ENCODE measurements around the gene MAPK11. TPM values are rescaled to one million over a fixed set of nuclear protein-coding genes. Genes with fewer than 3 reads are reported as not detected.
A peak's percentile ranks its signal among the peaks of the same experiment; 100 is the strongest.

MAPK11 gene
- total RNA-seq, 1 experiment from 2014 or later: 5.5 TPM

- CTCF ChIA-PET: interaction anchor here (0.7 kb wide), 1 partner anchor 90 kb away, joined by 3 read pairs; no protein-coding TSS in a partner anchor
- H2AFZ ChIP-seq: no peak overlapping the region
- no peak overlapping the region for H3K27ac ChIP-seq
- H3K79me2 ChIP-seq (ENCODE audit: low read depth): peaks cover 79% of the 10 kb centered on the region
- no TSS peak for BruUV-seq (replicated peaks)
- peaks cover 29% of the 10 kb centered on the region; the same call in 1 of the 2 replicates for H3F3A ChIP-seq (ENCODE audit: insufficient read depth, low read depth)
- H3K4me2 ChIP-seq: no peak overlapping the region
- POLR2A ChIA-PET (ENCODE audit: unreplicated experiment): no interaction called here
- peaks cover 71% of the 10 kb centered on the region for H4K20me1 ChIP-seq (ENCODE audit: insufficient read depth)
- peaks cover 20% of the 10 kb centered on the region for H3K4me1 ChIP-seq (replicated peaks; ENCODE audit: insufficient read depth)
- H3K27me3 ChIP-seq (ENCODE audit: insufficient read depth, low read depth): no peaks in the 10 kb centered on the region
- no peaks in the 10 kb centered on the region for H3K9me3 ChIP-seq (ENCODE audit: insufficient read depth, low read depth)
- intact Hi-C loops (cut with micrococcal nuclease; ENCODE audit: unreplicated experiment): no loop called here
- H3K9me2 ChIP-seq (ENCODE audit: insufficient read depth): no peaks in the 10 kb centered on the region
- DNase-seq: no peak
- no peak for TF ChIP-seq CTCF (conservative IDR thresholded peaks at IDR 0.05)
- no peak for TF ChIP-seq EZH2 (IDR thresholded peaks at IDR 0.05; ENCODE audit: low read depth)
- H3K4me3 ChIP-seq: no peak overlapping the region
- no peaks in the 10 kb centered on the region for H3K36me3 ChIP-seq (ENCODE audit: low read depth)
Observed at GRCh38 chr22:50238755-50239154, 31.4 kb downstream of the MAPK11 start.

DNA sequence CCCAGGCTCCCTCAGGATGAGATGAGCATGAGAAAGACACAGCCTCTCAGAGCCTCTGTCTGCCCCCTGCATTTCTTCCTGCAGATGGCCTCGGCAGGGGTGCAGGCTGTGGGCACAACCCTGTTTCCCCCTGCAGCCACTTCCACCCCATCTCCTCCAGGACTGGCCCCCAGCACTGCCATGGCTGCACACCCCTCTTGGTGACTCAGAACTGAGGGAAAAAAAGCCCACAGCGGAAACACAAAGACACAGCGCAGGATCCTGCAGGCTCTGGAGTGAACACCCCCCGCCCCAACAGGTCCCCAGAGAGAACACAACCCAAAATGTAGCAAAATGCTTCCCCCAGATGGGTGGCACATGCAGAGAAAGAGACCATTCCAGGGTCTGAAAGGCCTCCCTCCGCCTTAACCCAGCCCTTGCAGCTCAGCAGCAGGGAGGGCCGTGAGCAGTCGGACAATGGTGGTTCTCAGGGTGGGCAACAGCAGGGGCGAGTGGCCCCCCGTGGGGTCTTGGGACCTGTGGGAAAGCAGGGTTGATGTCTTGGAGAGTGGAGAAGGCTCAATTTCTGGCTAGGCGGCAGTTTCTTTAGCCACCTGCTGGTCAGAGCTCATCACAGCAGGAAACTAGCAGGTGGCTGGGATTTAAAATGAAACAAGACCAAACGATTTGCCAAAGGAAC is 33.3 kb downstream of the MAPK11 start:
- H3K27ac ChIP-seq: no peak overlapping the region
- peaks cover 6% of the 10 kb centered on the region for H3K4me1 ChIP-seq (replicated peaks; ENCODE audit: insufficient read depth)
- no peak for DNase-seq
- H2AFZ ChIP-seq: no peak overlapping the region
- no TSS peak for BruUV-seq (replicated peaks)
- no peak overlapping the region for H3K4me3 ChIP-seq
- intact Hi-C loops (cut with micrococcal nuclease; ENCODE audit: unreplicated experiment): no loop called here
- CTCF ChIA-PET: no interaction called here
- TF ChIP-seq CTCF (conservative IDR thresholded peaks at IDR 0.05) (peak; percentile 82), EZH2 (IDR thresholded peaks at IDR 0.05; ENCODE audit: low read depth) (no peak)
- H4K20me1 ChIP-seq (ENCODE audit: insufficient read depth): peaks cover 63% of the 10 kb centered on the region
- peaks cover 65% of the 10 kb centered on the region for H3K79me2 ChIP-seq (ENCODE audit: low read depth)
- H3K36me3 ChIP-seq (ENCODE audit: low read depth): no peaks in the 10 kb centered on the region
- H3K27me3 ChIP-seq (ENCODE audit: insufficient read depth, low read depth): no peaks in the 10 kb centered on the region
- H3K4me2 ChIP-seq: no peak overlapping the region
- peaks cover 29% of the 10 kb centered on the region; the same call in 1 of the 2 replicates for H3F3A ChIP-seq (ENCODE audit: insufficient read depth, low read depth)
- H3K9me2 ChIP-seq (ENCODE audit: insufficient read depth): no peaks in the 10 kb centered on the region
- H3K9me3 ChIP-seq (ENCODE audit: insufficient read depth, low read depth): no peaks in the 10 kb centered on the region
- POLR2A ChIA-PET (ENCODE audit: unreplicated experiment): no interaction called here

DNA sequence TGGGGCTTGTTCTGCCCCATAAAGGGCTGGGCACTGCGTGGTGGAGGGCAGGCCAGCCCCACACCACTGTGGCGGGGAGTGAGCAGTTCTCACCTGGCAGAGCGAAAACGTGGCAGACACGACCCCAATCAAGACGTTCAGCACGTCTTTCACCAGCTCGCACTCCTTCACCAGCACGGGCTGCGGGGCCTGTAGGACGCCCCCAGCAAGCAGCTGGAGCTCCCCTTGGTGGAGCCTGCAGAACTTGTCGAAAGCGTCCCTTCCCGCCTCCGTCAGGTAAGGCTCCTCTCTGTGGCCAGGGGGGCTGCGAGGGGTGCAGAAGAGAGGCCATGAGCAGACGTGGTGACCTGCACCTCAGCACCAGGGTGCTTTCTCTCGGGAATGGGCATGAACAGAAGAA is 37.0 kb downstream of the MAPK11 start:
- peaks cover 48% of the 10 kb centered on the region for H4K20me1 ChIP-seq (ENCODE audit: insufficient read depth)
- no peaks in the 10 kb centered on the region for H3K9me2 ChIP-seq (ENCODE audit: insufficient read depth)
- H2AFZ ChIP-seq: no peak overlapping the region
- DNase-seq: no peak
- H3K4me2 ChIP-seq: no peak overlapping the region
- BruUV-seq (replicated peaks): no TSS peak
- no peaks in the 10 kb centered on the region for H3K9me3 ChIP-seq (ENCODE audit: insufficient read depth, low read depth)
- POLR2A ChIA-PET (ENCODE audit: unreplicated experiment): no interaction called here
- H3K4me1 ChIP-seq (replicated peaks; ENCODE audit: insufficient read depth): no peaks in the 10 kb centered on the region
- no peak overlapping the region for H3K27ac ChIP-seq
- H3K79me2 ChIP-seq (ENCODE audit: low read depth): peaks cover 34% of the 10 kb centered on the region
- H3K4me3 ChIP-seq: no peak overlapping the region
- intact Hi-C loops (cut with micrococcal nuclease; ENCODE audit: unreplicated experiment): no loop called here
- H3F3A ChIP-seq (ENCODE audit: insufficient read depth, low read depth): peaks cover 10% of the 10 kb centered on the region; the same call in 1 of the 2 replicates
- CTCF ChIA-PET: no interaction called here
- no peaks in the 10 kb centered on the region for H3K36me3 ChIP-seq (ENCODE audit: low read depth)
- TF ChIP-seq CTCF (conservative IDR thresholded peaks at IDR 0.05): no peak
- TF ChIP-seq EZH2 (IDR thresholded peaks at IDR 0.05; ENCODE audit: low read depth): no peak
- no peaks in the 10 kb centered on the region for H3K27me3 ChIP-seq (ENCODE audit: insufficient read depth, low read depth)

All from PC-9 (cell line).